OCI-LY1 (cell line): Measurements from ENCODE around the gene HOXC10.

ENCODE experiments used
- H2AFZ ChIP-seq: fragments of 200-600 bp; sonication (generic), shearing (Covaris generic); 2 replicates; pipeline ENCODE4 v1.6.0; 2014; ENCODE audit warnings: antibody characterized with exemption, mild to moderate bottlenecking, low read length
- H3F3A ChIP-seq: fragments of 200-600 bp; sonication (generic), shearing (Covaris generic); 2 replicates; pipeline ENCODE4 v1.6.0; 2014; ENCODE audit warnings: mild to moderate bottlenecking, antibody characterized with exemption, low read length, moderate library complexity; ENCODE audit not compliant: insufficient read depth
- H3K27ac ChIP-seq: fragments of 200-600 bp; sonication (generic); 2 replicates; pipeline ENCODE4 v1.5.1; 2014; ENCODE audit warnings: low read length, mixed run types, mild to moderate bottlenecking, low read depth; ENCODE audit not compliant: poor library complexity, severe bottlenecking
- H3K27me3 ChIP-seq: fragments of 200-600 bp; sonication (generic); 2 replicates; pipeline ENCODE4 v1.6.0; 2014; ENCODE audit warnings: antibody characterized with exemption, mild to moderate bottlenecking, low read length, moderate library complexity; ENCODE audit not compliant: insufficient read depth
- H3K36me3 ChIP-seq: fragments of 200-600 bp; sonication (generic); 2 replicates; pipeline ENCODE4 v1.6.1; 2014; ENCODE audit warnings: mild to moderate bottlenecking, antibody characterized with exemption, low read length, moderate library complexity, mixed read lengths; ENCODE audit not compliant: insufficient read depth
- H3K4me1 ChIP-seq: fragments of 200-600 bp; sonication (generic); 2 replicates; pipeline ENCODE4 v1.5.1; 2014; ENCODE audit warnings: mild to moderate bottlenecking, low read length, moderate library complexity; ENCODE audit not compliant: insufficient read depth, severe bottlenecking
- H3K4me2 ChIP-seq: fragments of 200-600 bp; sonication (generic), shearing (Covaris generic); 2 replicates; pipeline ENCODE4 v1.6.1; 2014; ENCODE audit warnings: low read length
- H3K4me3 ChIP-seq: fragments of 200-600 bp; sonication (generic); 2 replicates; pipeline ENCODE4 v1.5.1; 2014; ENCODE audit warnings: low read length, low read depth, mild to moderate bottlenecking, mixed read lengths; ENCODE audit not compliant: poor library complexity, severe bottlenecking
- H3K79me2 ChIP-seq: fragments of 200-600 bp; shearing (Covaris generic); 2 replicates; pipeline ENCODE4 v1.6.1; 2016; ENCODE audit warnings: mixed run types, low read length, mixed read lengths; ENCODE audit not compliant: insufficient read depth
- H3K9ac ChIP-seq: fragments of 200-600 bp; sonication (generic), shearing (Covaris generic); 2 replicates; pipeline ENCODE4 v1.6.1; 2014; ENCODE audit warnings: mild to moderate bottlenecking, low read length, mixed read lengths
- H3K9me2 ChIP-seq: fragments of 200-600 bp; sonication (generic), shearing (Covaris generic); 2 replicates; pipeline ENCODE4 v1.6.1; 2014; ENCODE audit warnings: low read depth, mild to moderate bottlenecking, low read length, mixed read lengths
- H3K9me3 ChIP-seq: fragments of 200-600 bp; shearing (Covaris generic); 2 replicates; pipeline ENCODE4 v1.6.1; 2014; ENCODE audit warnings: low read length, mixed read lengths
- H4K20me1 ChIP-seq: fragments of 200-600 bp; sonication (generic), shearing (Covaris generic); 2 replicates; pipeline ENCODE4 v1.6.0; 2016; ENCODE audit warnings: mild to moderate bottlenecking, low read length; ENCODE audit not compliant: insufficient read depth
- EZH2 ChIP-seq: fragments of 200-600 bp; sonication (generic), shearing (Covaris generic); IDR thresholded peaks from 2 replicates; pipeline ENCODE4 v1.8.0; 2017; ENCODE audit warnings: borderline replicate concordance, mixed run types, mild to moderate bottlenecking, antibody characterized with exemption, low read length, moderate library complexity, mixed read lengths
- TF ChIP-seq, protein P1 (sequence below): fragments of 200-600 bp; sonication (generic), shearing (Covaris generic); IDR thresholded peaks from 2 replicates; pipeline ENCODE4 v1.5.1; 2017; ENCODE audit warnings: mild to moderate bottlenecking, antibody characterized with exemption, low read length, moderate library complexity, mixed read lengths

HOXC10 gene

GRCh38 chr12:54001283-54002187 lies 16.6 kb downstream of the HOXC10 start:
- no peaks in the 10 kb centered on the region for H4K20me1 ChIP-seq
- H3K27ac ChIP-seq = no peak overlapping the region
- no peaks in the 10 kb centered on the region for H3F3A ChIP-seq
- H3K4me1 ChIP-seq = peaks cover 6% of the 10 kb centered on the region
- H3K9ac ChIP-seq = no peak overlapping the region
- no peak overlapping the region for H3K4me3 ChIP-seq
- H3K27me3 ChIP-seq = peaks cover 15% of the 10 kb centered on the region; the same call in 1 of the 2 replicates
- TF ChIP-seq, protein P1, sequence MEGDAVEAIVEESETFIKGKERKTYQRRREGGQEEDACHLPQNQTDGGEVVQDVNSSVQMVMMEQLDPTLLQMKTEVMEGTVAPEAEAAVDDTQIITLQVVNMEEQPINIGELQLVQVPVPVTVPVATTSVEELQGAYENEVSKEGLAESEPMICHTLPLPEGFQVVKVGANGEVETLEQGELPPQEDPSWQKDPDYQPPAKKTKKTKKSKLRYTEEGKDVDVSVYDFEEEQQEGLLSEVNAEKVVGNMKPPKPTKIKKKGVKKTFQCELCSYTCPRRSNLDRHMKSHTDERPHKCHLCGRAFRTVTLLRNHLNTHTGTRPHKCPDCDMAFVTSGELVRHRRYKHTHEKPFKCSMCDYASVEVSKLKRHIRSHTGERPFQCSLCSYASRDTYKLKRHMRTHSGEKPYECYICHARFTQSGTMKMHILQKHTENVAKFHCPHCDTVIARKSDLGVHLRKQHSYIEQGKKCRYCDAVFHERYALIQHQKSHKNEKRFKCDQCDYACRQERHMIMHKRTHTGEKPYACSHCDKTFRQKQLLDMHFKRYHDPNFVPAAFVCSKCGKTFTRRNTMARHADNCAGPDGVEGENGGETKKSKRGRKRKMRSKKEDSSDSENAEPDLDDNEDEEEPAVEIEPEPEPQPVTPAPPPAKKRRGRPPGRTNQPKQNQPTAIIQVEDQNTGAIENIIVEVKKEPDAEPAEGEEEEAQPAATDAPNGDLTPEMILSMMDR = no peak
- no peak for TF ChIP-seq EZH2
- no peak overlapping the region for H2AFZ ChIP-seq
- H3K4me2 ChIP-seq = no peak overlapping the region
- no peaks in the 10 kb centered on the region for H3K36me3 ChIP-seq
- no peaks in the 10 kb centered on the region for H3K79me2 ChIP-seq
- no peaks in the 10 kb centered on the region for H3K9me3 ChIP-seq
- H3K9me2 ChIP-seq = no peaks in the 10 kb centered on the region

- Histone ChIP-seq H3K4me2 (no peak overlapping the region), H3K9me3 (no peaks in the 10 kb centered on the region), H3K4me1 (peaks cover 6% of the 10 kb centered on the region), H4K20me1 (no peaks in the 10 kb centered on the region), H3K9me2 (no peaks in the 10 kb centered on the region), H3F3A (no peaks in the 10 kb centered on the region), H2AFZ (no peak overlapping the region), H3K79me2 (no peaks in the 10 kb centered on the region), H3K27ac (no peak overlapping the region), H3K36me3 (no peaks in the 10 kb centered on the region), H3K9ac (no peak overlapping the region), H3K27me3 (peaks cover 6% of the 10 kb centered on the region; the same call in 1 of the 2 replicates), H3K4me3 (no peak overlapping the region)
- TF ChIP-seq EZH2 = no peak
These were observed 17.4 kb downstream of the HOXC10 start for GRCh38 chr12:54002278-54002914.

GRCh38 chr12:54002915-54003389 lies 18.0 kb downstream of the HOXC10 start:
- Histone ChIP-seq H3K36me3 (no peaks in the 10 kb centered on the region), H3K9ac (no peak overlapping the region), H3F3A (no peaks in the 10 kb centered on the region), H4K20me1 (no peaks in the 10 kb centered on the region), H3K9me2 (no peaks in the 10 kb centered on the region), H3K27me3 (peaks cover 2% of the 10 kb centered on the region; the same call in 1 of the 2 replicates), H3K9me3 (no peaks in the 10 kb centered on the region), H3K4me2 (no peak overlapping the region), H3K4me3 (no peak overlapping the region), H3K79me2 (no peaks in the 10 kb centered on the region), H3K4me1 (peaks cover 6% of the 10 kb centered on the region), H3K27ac (no peak overlapping the region), H2AFZ (no peak overlapping the region)
- TF ChIP-seq, protein P1 = no peak
- TF ChIP-seq EZH2 = no peak
